Measurements from ENCODE around the gene CHPF. TPM values are rescaled to one million over a fixed set of nuclear protein-coding genes. Genes with fewer than 3 reads are reported as not detected.

CHPF gene
- total RNA-seq, 1 experiment from 2014 or later, result 139 TPM

DNA sequence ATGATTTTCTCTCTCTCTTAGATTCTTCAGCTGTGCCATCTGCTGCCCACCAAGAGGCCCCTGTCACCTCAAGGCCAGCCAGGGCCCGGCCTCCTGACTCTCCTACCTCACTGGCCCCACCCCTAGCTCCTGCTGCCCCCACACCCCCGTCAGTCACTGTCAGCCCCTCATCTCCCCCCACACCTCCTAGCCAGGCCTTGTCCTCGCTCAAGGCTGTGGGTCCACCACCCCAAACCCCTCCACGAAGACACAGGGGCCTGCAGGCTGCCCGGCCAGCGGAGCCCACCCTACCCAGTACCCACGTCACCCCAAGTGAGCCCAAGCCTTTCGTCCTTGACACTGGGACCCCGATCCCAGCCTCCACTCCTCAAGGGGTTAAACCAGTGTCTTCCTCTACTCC, 54.3 kb downstream of the CHPF start:
- Histone ChIP-seq H3K27ac (ENCODE audit: low read length) (no peak overlapping the region), H3K4me2 (ENCODE audit: low read length) (no peak overlapping the region), H3K9me2 (replicated peaks; ENCODE audit: low read length) (no peaks in the 10 kb centered on the region), H4K20me1 (ENCODE audit: low read length) (no peaks in the 10 kb centered on the region), H3K79me2 (ENCODE audit: low read length) (no peaks in the 10 kb centered on the region), H3K9ac (ENCODE audit: low read length) (no peak overlapping the region), H2AFZ (ENCODE audit: low read length) (no peak overlapping the region), H3K4me3 (ENCODE audit: low read length) (no peak overlapping the region), H3K27me3 (ENCODE audit: low read length) (no peaks in the 10 kb centered on the region), H3F3A (ENCODE audit: low read length, unreplicated experiment) (no peaks in the 10 kb centered on the region), H3K4me1 (ENCODE audit: insufficient read depth, low read length) (no peaks in the 10 kb centered on the region), H3K9me3 (ENCODE audit: low read length) (no peaks in the 10 kb centered on the region), H3K36me3 (ENCODE audit: low read depth, low read length) (no peaks in the 10 kb centered on the region)
- intact Hi-C loops (cut with micrococcal nuclease), result no loop called here
- TF ChIP-seq EZH2phosphoT487 (IDR thresholded peaks at IDR 0.05; ENCODE audit: borderline replicate concordance, low read length), result no peak
- TF ChIP-seq CTCF (conservative IDR thresholded peaks at IDR 0.05; ENCODE audit: low read depth, low read length), result no peak
- TF ChIP-seq EZH2 (IDR thresholded peaks at IDR 0.05; ENCODE audit: low read length, unreplicated experiment), result no peak
- no TSS peak for BruUV-seq (replicated peaks)
- ChIA-PET POLR2A (ENCODE audit: unreplicated experiment) (no interaction called here), CTCF (no interaction called here)
- DNase-seq, result no peak
- ATAC-seq, result no peak

Small RNA genes within 50 kb of the gene (microRNA-seq; reads per million reads assigned to microRNA genes)
- not detected for gene MIR3132 (ENCODE audit: unreplicated experiment)

Other genes starting within 250 kb of the CHPF start
- gene PTPRN, start 234.4 kb downstream of the CHPF start, total RNA-seq (2014; rRNA removed), result 0.07 TPM in 1 of 2 replicates, not detected in the other
- not detected in 2 replicates for gene RESP18, start 211.1 kb downstream of the CHPF start, total RNA-seq (2014; rRNA removed)
- 86.2 and 114 TPM in 2 replicates for gene DNPEP, start 155.9 kb downstream of the CHPF start, total RNA-seq (2014; rRNA removed)
- not detected in 2 replicates for gene DES, start 125.4 kb downstream of the CHPF start, total RNA-seq (2014; rRNA removed)
- gene SPEG, start 109.0 kb downstream of the CHPF start, total RNA-seq (2014; rRNA removed), result 30.7 and 45.2 TPM in 2 replicates
- 78.1 and 85.7 TPM in 2 replicates for gene GMPPA, start 44.9 kb downstream of the CHPF start, total RNA-seq (2014; rRNA removed)
- gene ASIC4, start 29.3 kb downstream of the CHPF start, total RNA-seq (2014; rRNA removed), result 0.11 TPM in 1 of 2 replicates, not detected in the other
- gene TMEM198, start 219 bp upstream of the CHPF start, total RNA-seq (2014; rRNA removed), result 1.1 and 5.2 TPM in 2 replicates
- gene OBSL1, start 27.7 kb upstream of the CHPF start, total RNA-seq (2014; rRNA removed), result 122 and 148 TPM in 2 replicates
- 1.3 and 1.5 TPM in 2 replicates for gene INHA, start 28.5 kb upstream of the CHPF start, total RNA-seq (2014; rRNA removed)
- gene STK11IP, start 54.0 kb upstream of the CHPF start, total RNA-seq (2014; rRNA removed), result 17.7 and 26.4 TPM in 2 replicates
- 11.6 and 14.3 TPM in 2 replicates for gene SLC4A3, start 83.8 kb upstream of the CHPF start, total RNA-seq (2014; rRNA removed)

All from PC-3 (cell line).